Measurements from ENCODE around the gene GPRC5D.

GPRC5D gene

DNA sequence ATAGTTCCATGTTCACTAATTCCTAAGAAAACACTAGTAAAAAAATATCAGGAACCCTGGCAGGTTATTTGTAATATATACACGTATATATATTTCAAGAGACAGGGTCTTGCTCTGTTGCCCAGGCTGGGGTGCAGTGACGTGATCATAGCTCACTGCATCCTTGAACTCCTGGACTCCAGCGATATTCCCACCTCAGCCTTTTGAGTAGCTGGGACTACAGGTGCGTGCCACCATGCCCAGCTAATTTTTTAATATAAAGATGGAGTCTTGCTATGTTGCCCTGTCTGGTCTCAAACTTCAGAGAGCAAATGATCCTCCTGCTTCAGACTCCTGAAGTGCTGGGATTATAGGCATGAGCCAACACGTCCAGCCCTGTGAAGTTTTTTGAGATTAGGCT lies 44.4 kb downstream of the GPRC5D start:
- no peak for DNase-seq (ENCODE audit: low read depth)

DNA sequence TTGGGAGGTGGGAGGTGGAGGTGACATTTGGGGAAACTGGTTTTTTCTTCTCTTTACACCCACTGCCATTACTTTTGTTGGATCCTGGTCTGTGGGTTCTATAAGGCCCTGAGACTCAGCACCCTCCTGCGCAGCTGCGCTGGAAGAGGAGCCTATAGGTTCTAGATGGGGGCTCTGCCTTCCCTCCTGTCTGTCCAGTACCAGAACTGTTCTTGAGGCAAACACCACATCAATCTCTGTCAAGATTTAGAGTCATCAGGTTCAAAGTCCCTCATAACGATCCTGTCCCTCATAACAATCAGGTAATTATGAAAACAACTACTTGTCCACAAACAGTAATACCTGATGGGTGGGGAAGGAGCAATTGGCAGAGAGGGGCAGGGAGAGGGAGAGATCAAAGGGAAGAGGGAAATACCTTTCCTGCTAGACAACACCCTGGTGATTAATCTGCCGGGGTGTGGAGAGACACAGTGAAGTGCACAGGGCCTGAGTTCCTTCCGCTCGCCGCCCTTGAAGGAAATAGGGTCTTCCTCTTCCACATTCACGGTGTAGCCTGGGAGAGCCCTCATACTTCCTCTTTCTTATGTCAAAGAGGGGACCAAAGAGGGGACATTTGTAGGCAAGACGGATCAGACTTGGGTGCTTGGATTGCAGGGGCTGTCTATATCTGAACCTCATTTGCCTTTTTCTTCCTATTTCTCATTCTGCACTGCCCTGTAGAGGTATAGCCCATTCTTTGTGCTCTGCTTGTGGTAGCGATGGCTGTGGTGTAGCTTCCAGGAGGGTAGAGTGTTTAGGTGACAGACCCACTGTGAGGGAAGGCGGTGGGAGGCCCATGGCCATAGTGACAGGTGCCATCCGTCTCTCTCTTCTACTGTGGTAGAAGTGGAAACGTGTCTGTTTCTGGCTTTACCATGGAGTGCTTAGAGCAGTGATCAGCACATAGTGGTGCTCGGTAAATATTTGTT lies 48.0 kb downstream of the GPRC5D start:
- DNase-seq (ENCODE audit: low read depth) = no peak

DNA sequence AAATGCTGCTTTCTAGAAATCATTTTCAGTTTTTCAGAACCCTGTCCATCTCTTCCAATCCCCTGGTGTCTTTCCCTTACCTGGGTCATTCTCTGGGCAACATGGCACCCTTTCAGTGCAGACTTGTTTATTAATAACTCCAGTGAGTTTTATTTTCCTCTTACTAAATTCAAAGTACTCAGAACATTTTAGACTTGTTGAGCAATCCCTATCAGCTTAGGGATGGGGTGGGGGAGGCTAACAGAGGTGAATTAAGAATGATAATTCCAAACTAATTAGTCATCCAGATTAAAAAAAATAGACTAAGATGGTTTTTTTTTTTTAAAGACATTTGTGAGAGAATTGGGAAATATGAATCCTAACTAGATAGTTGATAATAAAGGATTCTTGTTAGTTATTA lies 49.9 kb downstream of the GPRC5D start:
- no peak for DNase-seq (ENCODE audit: low read depth)

DNA sequence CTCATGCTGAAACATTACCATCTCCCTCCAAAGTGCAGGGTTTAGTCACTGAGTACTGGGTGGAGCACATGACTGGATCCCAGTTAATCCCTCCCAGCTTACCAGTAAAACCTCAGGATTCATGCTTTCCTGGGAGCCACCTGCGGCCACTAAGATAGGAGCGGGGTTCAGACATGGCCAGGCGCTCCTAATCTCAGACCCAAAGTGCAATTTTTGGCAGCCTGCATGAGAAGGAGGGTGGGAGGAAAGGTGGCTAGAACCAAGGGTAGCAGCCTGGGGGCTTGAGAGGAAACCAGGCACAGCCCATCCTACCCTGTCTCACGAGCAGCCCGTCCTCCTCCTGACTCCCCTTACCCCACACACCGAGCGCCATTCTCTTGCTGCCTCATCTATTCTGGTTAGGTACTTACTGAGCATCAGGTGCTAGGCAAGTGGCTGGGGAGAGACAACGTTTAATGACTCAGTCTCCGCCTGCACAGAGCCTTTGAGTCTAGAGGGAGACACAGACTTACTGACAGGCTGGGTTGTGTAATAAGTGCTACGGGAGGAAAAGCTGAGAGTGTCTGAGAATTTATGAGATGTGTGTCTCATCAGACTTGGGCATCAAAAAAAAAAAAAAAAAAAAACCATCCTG lies 50.7 kb downstream of the GPRC5D start:
- no peak for DNase-seq (ENCODE audit: low read depth)

DNA sequence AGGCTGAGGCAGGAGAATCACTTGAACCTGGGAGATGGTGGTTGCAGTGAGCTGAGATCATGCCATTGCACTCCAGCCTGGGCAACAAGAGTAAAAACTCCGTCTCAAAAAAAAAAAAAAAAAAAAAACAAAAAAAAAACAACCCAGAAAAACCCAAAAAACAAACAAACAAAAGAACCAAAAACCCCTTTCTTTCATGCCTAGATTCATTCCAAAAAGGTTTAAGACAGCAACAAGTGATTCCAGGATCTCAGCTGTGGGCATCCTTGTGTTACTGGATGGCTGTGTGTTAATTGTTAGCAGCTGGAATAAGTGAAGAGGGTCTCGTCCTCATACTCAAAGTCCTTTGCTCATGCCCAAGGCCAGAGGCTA lies 51.2 kb downstream of the GPRC5D start:
- no peak for DNase-seq (ENCODE audit: low read depth)

DNA sequence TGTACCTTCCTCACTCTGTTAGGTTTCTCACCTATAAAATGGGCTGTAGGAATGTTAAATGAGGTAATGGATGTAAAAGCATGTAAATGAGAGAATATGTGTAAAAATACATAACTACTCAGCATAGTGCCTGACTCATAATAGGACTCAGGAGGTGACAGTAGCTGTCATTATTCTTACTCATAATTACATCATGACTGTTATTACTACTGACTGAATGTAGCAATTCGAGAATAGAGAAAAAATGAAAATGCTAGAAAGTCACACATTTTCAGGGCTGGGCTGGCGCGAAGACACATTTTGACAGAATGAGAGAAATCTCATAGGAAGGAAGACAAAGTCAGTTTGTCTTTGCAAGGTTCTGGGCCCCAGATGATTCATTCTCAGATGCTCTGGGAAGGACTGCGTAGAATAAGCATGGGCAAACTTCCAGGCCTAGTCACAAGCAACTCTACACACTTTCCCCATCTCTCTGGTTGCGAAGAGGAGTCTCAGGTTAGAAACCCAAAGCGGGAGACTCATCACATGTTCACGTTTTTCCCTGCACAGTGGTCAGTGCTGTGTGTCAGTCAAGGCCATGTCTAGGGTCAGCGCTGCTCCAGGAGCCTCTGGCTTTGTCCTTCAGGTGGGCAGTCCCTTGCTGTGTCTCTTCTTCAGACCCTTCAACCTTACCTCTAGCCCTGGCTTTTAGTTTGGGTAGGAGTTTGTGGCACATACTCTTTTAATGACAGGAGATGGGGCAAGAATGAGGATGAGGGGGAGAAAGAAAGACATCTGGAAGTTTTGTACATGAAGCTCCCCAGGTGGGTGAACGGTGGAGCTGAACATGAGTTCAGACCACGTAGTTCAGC lies 52.2 kb downstream of the GPRC5D start:
- no peak for DNase-seq (ENCODE audit: low read depth)

DNA sequence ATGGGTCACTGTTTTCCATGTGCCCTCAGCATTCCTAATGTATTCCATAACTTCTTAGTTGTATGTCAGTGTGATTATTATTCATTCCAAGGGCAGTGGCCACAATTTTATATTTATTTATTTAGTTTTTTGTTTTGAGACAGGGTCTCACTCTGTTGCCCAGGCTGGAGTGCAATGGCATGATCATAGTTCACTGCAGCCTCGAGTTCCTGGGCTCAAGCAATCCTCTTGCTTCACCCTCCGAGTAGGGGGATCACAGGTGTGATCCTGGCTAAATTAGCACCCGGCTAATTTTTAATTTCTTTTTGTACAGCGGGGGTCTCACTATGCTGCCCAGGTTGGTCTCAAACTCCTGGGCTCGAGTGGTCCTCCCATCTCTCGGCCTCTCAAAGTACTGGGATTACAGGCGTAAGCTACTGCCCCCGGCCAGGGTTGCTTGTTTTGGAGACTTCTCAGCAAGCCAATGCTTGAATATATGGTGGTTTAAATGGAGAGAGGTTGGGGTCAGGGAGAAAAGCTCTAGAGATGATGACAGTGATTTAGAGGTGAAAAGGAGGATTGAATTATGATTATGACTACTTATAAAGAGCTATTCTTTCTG lies 53.0 kb downstream of the GPRC5D start:
- DNase-seq (ENCODE audit: low read depth) = no peak

DNA sequence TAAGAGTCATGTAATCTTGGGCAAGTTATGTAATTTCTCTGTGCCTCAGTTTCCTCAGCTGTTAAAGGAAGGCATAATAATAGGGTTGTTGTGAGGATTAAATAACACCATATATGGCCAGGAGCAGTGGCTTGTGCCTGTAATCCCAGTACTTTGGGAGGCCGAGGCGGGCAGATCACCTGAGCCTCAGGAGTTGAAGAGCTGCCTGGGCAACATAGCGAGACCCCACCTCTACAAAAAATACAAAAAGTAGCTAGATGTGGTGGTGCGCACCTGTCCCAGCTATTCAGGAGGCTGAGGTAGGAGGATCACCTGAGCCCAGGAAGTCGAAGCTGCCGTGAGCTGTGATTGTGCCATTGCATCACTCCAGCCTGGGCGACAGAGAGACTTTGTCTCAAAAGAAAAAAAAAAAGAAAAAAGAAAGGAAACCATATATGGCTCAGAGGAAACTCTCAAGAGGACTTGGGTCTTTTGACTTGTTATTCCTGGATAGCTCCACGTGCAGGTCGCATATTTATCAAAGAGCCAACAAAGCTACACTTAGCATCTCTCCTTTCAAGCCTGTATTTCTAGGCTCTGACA lies 53.7 kb downstream of the GPRC5D start:
- no peak for DNase-seq (ENCODE audit: low read depth)

DNA sequence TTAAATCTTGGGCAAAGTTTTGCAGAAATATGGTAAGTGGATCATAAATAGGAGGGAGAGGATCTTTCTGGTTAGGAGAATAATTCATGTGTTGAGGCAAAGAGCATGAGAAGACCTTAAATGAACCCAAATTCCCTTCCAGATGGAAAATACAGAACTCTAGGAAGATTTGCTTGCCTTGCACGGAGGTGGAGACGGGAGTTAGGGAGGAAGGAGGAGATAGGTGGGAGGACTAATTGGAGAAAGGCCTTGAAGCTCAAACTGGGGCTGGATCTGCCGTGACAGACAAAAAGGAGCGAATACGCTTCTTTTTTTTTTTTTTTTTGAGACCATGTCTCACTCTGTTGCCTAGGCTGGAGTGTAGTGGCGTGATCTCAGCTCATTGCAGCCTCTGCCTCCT lies 54.7 kb downstream of the GPRC5D start:
- no peak for DNase-seq (ENCODE audit: low read depth)

DNA sequence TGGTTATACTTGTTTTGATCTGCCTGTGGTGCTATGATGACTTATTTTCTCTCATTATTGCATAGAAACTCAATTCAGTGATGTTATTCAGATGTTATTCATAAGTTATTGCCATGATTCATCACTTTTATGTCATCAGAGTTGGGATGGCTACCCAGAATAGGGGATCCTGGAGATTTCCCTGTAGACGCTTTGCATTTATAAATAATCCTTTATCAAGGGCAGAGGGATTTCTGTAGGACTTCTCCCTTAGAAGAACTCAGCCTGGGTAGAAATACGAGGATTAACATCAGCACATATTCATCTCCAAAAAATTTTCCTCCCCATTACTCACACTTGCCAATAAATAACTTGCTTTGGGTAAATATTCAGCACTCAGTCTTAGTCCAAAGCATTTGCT lies 55.7 kb downstream of the GPRC5D start:
- DNase-seq (ENCODE audit: low read depth) = no peak

DNA sequence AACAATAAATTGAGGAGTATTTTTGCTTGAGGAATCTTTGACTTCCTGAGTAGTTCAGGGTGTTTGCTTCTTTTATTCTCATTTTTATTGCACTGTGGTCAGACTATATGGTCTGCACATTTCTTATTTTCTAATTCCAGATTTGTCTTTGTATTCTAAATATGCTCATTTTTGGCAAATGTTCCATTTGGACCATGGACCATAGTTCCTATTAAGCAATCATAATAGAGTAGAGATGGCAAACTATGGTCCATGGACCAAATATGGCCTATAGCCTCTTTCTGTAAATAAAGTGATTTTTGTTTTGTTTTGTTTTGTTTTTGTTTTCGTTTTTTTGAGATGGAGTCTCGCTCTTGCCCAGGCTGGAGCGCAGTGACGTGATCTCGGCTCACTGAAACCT lies 58.5 kb downstream of the GPRC5D start:
- DNase-seq (ENCODE audit: low read depth) = no peak

DNA sequence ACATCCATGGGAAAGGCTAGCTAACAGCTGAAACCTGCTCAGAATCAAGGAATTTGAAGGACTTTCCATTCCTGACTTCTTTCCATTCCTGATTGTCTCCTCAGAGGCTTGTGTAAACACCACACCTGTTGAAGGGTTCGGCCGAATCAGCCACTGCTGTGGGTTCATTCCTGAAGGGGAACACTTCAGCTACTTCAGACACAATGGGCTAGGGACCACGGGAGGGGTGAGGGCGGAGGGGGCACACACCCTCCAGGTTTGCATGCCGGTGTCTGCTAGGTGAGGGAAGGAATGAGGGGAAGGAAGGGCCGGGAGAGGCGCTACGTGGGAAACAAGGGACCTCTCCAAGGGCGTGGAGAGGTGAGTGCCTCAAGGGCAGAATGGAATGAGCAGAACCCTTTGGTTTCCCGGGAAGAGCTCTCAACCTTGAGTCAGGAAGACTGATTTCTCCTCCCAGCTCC lies 59.3 kb downstream of the GPRC5D start:
- DNase-seq (ENCODE audit: low read depth) = no peak

DNA sequence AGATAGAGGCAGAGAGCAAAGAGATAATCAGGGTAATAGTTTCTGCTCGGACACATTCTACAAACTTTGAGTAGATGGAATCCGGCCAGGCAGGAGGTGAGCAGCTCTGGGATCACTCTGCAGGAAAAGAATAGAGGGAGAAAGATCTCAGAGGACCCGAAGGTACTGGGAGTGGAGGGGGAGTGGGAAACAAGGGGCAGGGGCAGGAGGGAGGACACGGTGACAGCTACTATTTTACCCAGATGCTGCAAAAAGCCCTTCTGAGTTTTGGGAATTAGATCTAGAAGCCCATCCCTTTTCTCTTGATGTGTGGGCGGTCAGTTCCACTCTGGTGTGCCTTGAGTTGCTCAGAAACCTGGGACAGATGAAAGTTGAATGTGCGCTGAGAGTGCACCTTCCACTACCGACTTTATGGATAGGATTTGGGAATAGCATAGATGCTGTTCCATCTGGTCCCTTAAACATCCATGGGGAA lies 60.1 kb downstream of the GPRC5D start:
- DNase-seq (ENCODE audit: low read depth) = no peak

DNA sequence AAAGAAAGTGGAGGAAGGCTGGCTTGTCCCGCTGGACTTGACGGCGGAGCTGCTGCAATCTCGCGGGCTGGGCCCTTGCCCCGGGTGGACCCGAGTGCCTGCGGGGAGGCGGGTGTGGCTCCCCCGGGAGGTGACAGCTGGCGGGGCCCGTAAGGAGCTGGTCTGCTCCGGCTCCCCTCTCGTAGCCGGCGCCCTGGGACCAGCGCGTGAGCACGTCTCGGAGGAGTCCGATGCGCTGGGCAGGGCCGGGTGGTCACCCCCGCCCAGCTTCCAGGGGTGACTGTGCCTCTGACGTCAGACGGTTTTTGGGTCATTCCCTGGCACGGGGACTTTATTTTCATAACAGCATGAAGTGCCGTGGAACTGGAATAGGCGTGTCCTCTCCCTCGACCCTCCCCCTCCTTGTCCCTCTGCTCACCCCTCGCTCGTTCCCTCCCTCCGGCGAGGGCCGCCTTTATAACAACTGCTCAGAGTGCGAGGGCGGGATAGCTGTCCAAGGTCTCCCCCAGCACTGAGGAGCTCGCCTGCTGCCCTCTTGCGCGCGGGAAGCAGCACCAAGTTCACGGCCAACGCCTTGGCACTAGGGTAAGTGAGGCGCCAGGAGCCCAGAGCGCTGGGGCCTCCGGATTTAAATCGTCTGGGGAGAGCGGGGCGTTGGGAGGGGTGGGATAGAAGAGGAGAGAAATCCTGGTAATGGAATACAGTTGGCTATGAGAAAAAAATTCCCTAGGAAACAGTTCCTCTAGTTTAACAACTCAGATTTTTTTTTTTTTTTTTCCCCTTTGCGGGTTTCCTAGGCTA lies 60.7 kb downstream of the GPRC5D start, which contains the start of gene GPRC5A:
TSS of gene GPRC5A (plus strand) at position 483 of the 801 bp plus-strand sequence. CDS start 16,688 bp downstream, outside the sequence.
- DNase-seq (ENCODE audit: low read depth) = no peak

Measured in stimulated activated CD8-positive, alpha-beta memory T cell treated with anti-CD3 and anti-CD28 coated beads, Interleukin-12 subunit alpha, Interleukin-12 subunit beta, amount 100 ng/mL, for 4 hours (primary cell).